Stomach (tissue), 9 donors: ENCODE results near the gene SPATC1L. TPM values are rescaled to one million over a fixed set of nuclear protein-coding genes. Genes with fewer than 3 reads are reported as not detected.

Source experiments
- DNase-seq, 2 donors: peaks; one replicate each; pipeline versions ENCODE4 v3.0.0 to v3.0.0-alpha.2; 2013 to 2019
- H3K27ac ChIP-seq, 5 donors: fragments of 200-600 bp in 4 of 5; sonication (generic) in 4 of 5; one replicate each; pipeline ENCODE4 v1.5.1; 2013 to 2019; ENCODE audit warnings: mild to moderate bottlenecking in 1 of 5, moderate library complexity in 1 of 5
- H3K27me3 ChIP-seq, 3 donors: fragments of 200-600 bp; sonication (generic); one replicate each; pipeline ENCODE4 v1.5.1; 2017 to 2019; ENCODE audit warnings: mixed run types in 1 of 3
- H3K36me3 ChIP-seq, 4 donors: fragments of 200-600 bp; sonication (generic); 1 replicate in 3 of 4; 2 replicates in 1 of 4; pipeline ENCODE4 v1.5.1; 2016 to 2019
- H3K4me1 ChIP-seq, 4 donors: fragments of 200-600 bp; sonication (generic); one replicate each; pipeline ENCODE4 v1.5.1; 2016 to 2019
- H3K4me3 ChIP-seq, 4 donors: fragments of 200-600 bp; sonication (generic) in 3 of 4; one replicate each; pipeline ENCODE4 v1.5.1; 2016 to 2019; ENCODE audit warnings: mild to moderate bottlenecking in 1 of 4
- H3K9me3 ChIP-seq, 4 donors: fragments of 200-600 bp; sonication (generic); one replicate each; pipeline ENCODE4 v1.5.1; 2016 to 2019
- EP300 ChIP-seq: sonication (generic); formaldehyde crosslinking; IDR thresholded peaks from one replicate; pipeline ENCODE4 v1.6.1; 2017; ENCODE audit warnings: antibody characterized with exemption
- POLR2A ChIP-seq, 4 donors: fragments of 450-650 bp; IDR thresholded peaks; one replicate each; pipeline ENCODE4 v1.6.1; 2016; ENCODE audit warnings: antibody characterized with exemption in 4 of 4, control low read depth in 2 of 4, mild to moderate bottlenecking in 1 of 4, moderate library complexity in 1 of 4
- POLR2AphosphoS5 ChIP-seq, 3 donors: sonication (generic); formaldehyde crosslinking; IDR thresholded peaks; one replicate each; pipeline ENCODE4 v1.6.1; 2016; ENCODE audit warnings: antibody characterized with exemption in 3 of 3
- WGBS, 5 donors: extraction: QIAGEN DNeasy Blood & Tissue Kit in 3 of 5; methylation state at CpG; one replicate each; pipeline versions ENCODE4 v1.1.5 to v1.1.7; 2013 to 2018; 5-methylcytosine and 5-hydroxymethylcytosine counted together
- intact Hi-C: fragments of 100-400 bp; cut with DNase I; formaldehyde crosslinking; loops from one replicate; pipeline ENCODE4 v1.15.1; 2023; ENCODE audit warnings: low total_unique reads
- polyA plus RNA-seq, 3 donors: library from polyadenylated mRNA; stranded (reverse); fragments of 200-250 nt; gene quantifications; one replicate each; pipeline ENCODE4 v1.2.3, GENCODE V29; 2013
- total RNA-seq, 5 donors: library from RNA; depleted of rRNA; stranded (reverse); fragments of >200 nt; gene quantifications; one replicate each; pipeline versions ENCODE4 v1.1.0 to v1.2.3, GENCODE V29; 2014 to 2016
- TF ChIP-seq, protein P1 (sequence below), 7 experiments: fragments of 450-650 bp in 4 of 7; fragments of 200-600 bp in 3 of 7; sonication (generic) in 3 of 7; IDR thresholded peaks; one replicate each; pipeline ENCODE4 v1.5.1; 2016 to 2019; ENCODE audit warnings: antibody characterized with exemption in 7 of 7, control low read depth in 2 of 7, mild to moderate bottlenecking in 1 of 7
- donor health status: healthy with polysubstance abuse.
- donor health status: Bipolar disorder and iron deficiency.
- donor health status: healthy.

Gene SPATC1L
- total and polyA plus RNA-seq, 8 donors, result 0.72 to 26.4 (median 12.5) TPM; not detected in 1

DNA sequence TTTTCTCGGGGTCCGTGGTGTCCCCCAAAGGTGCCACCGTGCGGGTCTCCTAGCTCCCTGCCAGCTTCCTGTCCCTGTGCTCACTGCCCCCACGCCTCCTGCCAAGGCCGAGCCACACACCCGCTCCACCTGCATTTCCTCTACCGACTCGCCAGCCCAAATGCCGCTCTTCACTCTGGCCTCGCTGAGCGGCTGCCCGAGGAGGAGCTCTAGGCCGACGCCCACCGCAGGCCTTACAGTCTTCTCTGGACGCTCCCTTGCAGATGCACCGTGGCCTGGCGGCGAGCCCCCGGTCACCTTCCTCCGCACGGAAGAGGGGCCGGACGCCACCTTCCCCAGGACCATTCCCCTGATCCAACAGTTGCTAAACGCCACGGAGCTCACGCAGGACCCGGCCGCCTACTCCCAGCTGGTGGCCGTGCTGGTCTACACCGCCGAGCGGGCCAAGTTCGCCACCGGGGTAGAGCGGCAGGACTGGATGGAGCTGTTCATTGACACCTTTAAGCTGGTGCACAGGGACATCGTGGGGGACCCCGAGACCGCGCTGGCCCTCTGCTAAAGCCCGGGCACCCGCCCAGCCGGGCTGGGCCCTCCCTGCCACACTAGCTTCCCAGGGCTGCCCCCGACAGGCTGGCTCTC lies 55.2 kb downstream of the SPATC1L start:
- no peaks in the 10 kb centered on the region for H3K9me3 ChIP-seq
- no peaks in the 10 kb centered on the region for H3K4me1 ChIP-seq
- no peak overlapping the region for H3K27ac ChIP-seq
- no peak for DNase-seq
- intact Hi-C loops, result loop anchor here (10.0 kb wide), 1 partner anchor 134 kb away; no protein-coding TSS in a partner anchor
- peaks cover 11 to 73% (median 52%) of the 10 kb centered on the region in 4 donors for H3K36me3 ChIP-seq
- TF ChIP-seq EP300 (no peak), POLR2A (IDR thresholded peaks at IDR 0.05) (no peak), POLR2AphosphoS5 (IDR thresholded peaks at IDR 0.05) (no peak)
- TF ChIP-seq, protein P1, sequence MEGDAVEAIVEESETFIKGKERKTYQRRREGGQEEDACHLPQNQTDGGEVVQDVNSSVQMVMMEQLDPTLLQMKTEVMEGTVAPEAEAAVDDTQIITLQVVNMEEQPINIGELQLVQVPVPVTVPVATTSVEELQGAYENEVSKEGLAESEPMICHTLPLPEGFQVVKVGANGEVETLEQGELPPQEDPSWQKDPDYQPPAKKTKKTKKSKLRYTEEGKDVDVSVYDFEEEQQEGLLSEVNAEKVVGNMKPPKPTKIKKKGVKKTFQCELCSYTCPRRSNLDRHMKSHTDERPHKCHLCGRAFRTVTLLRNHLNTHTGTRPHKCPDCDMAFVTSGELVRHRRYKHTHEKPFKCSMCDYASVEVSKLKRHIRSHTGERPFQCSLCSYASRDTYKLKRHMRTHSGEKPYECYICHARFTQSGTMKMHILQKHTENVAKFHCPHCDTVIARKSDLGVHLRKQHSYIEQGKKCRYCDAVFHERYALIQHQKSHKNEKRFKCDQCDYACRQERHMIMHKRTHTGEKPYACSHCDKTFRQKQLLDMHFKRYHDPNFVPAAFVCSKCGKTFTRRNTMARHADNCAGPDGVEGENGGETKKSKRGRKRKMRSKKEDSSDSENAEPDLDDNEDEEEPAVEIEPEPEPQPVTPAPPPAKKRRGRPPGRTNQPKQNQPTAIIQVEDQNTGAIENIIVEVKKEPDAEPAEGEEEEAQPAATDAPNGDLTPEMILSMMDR (IDR thresholded peaks at IDR 0.05), result no peak
- no peak overlapping the region for H3K4me3 ChIP-seq
- H3K27me3 ChIP-seq, result no peaks in the 10 kb centered on the region
- WGBS, 5 donors, result 77 to 85% (median 82%) methylated on average over 34 to 45 of the region's 45 CpGs

DNA sequence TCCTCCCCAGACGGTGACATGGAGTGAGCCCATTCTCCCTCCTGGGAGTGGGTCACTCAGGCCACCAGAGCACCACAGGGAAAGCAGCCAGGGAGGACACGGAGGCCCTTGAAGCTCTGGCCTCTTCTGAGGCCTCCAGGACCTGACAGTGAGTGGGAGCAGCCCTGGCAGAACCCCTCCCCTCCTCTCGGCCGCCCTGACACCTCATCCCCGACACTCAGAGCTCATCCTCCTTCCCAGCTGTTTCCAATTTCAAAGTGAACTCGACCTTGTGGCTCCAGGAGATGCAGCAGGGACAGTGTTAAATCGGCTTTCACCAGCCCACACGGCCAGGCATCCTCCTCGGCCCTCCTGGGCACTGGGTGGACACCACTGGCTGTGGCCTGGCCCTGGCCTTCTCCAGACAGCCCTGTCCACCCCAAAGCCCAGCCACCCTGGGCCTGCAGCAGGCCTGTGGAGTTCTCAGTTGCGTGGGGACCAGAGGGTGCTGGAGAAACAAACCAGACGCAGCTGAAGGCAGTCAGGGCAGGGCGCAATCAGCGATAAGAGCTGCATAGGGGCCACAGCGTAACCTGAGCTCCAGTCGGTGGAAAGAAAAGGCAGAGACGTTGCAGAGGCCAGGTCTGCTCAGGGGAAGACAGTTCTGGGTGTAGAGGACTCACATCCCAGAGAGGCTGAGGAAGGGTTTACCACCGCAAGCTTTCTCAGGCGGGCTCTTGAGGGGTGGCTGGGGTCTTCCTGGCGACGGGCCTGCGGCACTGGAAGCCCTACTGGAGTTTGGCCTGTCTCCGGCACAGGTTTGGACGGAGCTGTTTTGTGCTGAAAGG lies 55.9 kb downstream of the SPATC1L start:
- Histone ChIP-seq H3K27me3 (no peaks in the 10 kb centered on the region), H3K4me3 (no peak overlapping the region), H3K9me3 (no peaks in the 10 kb centered on the region), H3K36me3 (peaks cover 11 to 75% (median 55%) of the 10 kb centered on the region in 4 donors), H3K4me1 (no peaks in the 10 kb centered on the region), H3K27ac (no peak overlapping the region)
- peak in 1 of 2 donors; percentile 55 for DNase-seq
- TF ChIP-seq POLR2AphosphoS5 (IDR thresholded peaks at IDR 0.05) (no peak), POLR2A (IDR thresholded peaks at IDR 0.05) (no peak), EP300 (no peak)
- TF ChIP-seq, protein P1 (IDR thresholded peaks at IDR 0.05), result no peak
- intact Hi-C loops, result loop anchor here (10.0 kb wide), 1 partner anchor 134 kb away; no protein-coding TSS in a partner anchor
- 49 to 66% (median 58%) methylated on average over 14 to 23 of the region's 23 CpGs for WGBS, 5 donors

DNA sequence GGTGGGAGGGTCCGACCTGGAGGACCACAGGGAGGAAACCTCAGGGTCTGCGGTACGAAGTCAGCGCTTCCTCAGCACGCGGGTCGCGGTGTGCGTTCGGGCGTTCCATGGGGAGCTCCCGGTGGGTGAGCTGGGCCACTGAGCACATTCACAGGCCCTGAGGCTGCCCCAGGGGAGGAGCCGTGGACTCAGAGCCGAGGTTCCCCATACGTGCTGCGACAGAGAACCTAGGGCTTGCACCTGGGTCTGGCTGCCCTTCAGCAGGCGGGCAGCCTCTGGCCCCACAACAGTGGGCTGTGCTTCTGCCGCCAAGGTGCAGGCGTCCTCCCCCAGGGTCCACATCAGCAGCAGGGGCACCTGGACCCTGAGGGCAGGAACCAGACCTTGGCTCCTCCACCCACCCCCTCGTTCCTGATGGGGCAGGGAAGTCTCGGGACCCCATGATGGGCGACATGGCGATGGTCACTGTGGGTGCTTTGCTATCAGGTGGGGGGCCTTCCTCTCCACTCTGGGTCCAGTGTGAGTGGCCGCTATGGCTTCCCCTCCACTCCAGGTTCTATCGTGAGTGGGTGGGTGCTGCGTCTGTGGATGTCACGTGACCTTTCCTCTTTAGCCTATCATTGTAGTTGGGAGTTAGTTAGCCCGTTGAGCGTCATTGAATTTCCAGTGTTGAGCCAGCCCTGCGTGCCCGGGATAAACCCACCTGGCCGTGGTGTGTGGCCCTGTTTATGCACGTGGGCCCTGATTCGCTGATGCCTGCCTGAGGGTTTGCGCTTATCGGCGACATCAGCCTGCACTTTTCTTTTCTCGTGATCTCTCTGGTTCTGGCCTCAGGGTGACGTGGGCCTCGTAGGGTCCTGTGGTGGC lies 56.8 kb downstream of the SPATC1L start:
- no peak for DNase-seq
- TF ChIP-seq POLR2A (IDR thresholded peaks at IDR 0.05) (no peak), EP300 (no peak), POLR2AphosphoS5 (IDR thresholded peaks at IDR 0.05) (no peak)
- TF ChIP-seq, protein P1 (IDR thresholded peaks at IDR 0.05), result no peak
- Histone ChIP-seq H3K9me3 (no peaks in the 10 kb centered on the region), H3K27me3 (no peaks in the 10 kb centered on the region), H3K4me1 (no peaks in the 10 kb centered on the region), H3K4me3 (no peak overlapping the region), H3K27ac (no peak overlapping the region), H3K36me3 (peaks cover 16 to 79% (median 61%) of the 10 kb centered on the region in 4 donors)
- intact Hi-C loops, result loop anchor here (10.0 kb wide), 1 partner anchor 133 kb away; no protein-coding TSS in a partner anchor
- WGBS, 5 donors, result 85 to 92% (median 89%) methylated on average over 26 to 40 of the region's 40 CpGs
